NOMO-1 (cell line): Measurements from ENCODE around the gene DISC1.

Experiments
- DNase-seq, 2 experiments: peaks; one replicate each; lab custom pipeline; 2025; ENCODE audit not compliant: unreplicated experiment in 2 of 2; lab: John Stamatoyannopoulos, UW

Gene DISC1

GRCh38 chr1:231971397-231972110, 345.0 kb downstream of the DISC1 start:
- DNase-seq, result peak; percentile 19 to 69

- DNase-seq, result no peak
Observed at GRCh38 chr1:231972111-231972445, 345.5 kb downstream of the DISC1 start.

GRCh38 chr1:231973830-231974229, 347.2 kb downstream of the DISC1 start:
- DNase-seq, result no peak

GRCh38 chr1:231976231-231976630, 349.6 kb downstream of the DISC1 start:
- no peak for DNase-seq

GRCh38 chr1:231981675-231982074, 355.1 kb downstream of the DISC1 start:
- DNase-seq, result no peak

- DNase-seq, result no peak
Observed at GRCh38 chr1:231982871-231983587, 356.4 kb downstream of the DISC1 start.

- no peak for DNase-seq
Observed at GRCh38 chr1:231983588-231984193, 357.1 kb downstream of the DISC1 start.

- DNase-seq, result no peak
Observed at GRCh38 chr1:231985296-231986023, 358.9 kb downstream of the DISC1 start.

- no peak for DNase-seq
Observed at GRCh38 chr1:231986631-231987336, 360.2 kb downstream of the DISC1 start.

- no peak for DNase-seq
Observed at GRCh38 chr1:231990388-231990787, 363.8 kb downstream of the DISC1 start.

GRCh38 chr1:231991231-231991630, 364.6 kb downstream of the DISC1 start:
- DNase-seq, result no peak

- DNase-seq, result no peak
Observed at GRCh38 chr1:231993968-231994455, 367.4 kb downstream of the DISC1 start.

- DNase-seq, result no peak
Observed at GRCh38 chr1:231998791-231999190, 372.2 kb downstream of the DISC1 start.

- DNase-seq, result no peak
Observed at GRCh38 chr1:232005300-232005699, 378.7 kb downstream of the DISC1 start.

GRCh38 chr1:232009741-232010140, 383.2 kb downstream of the DISC1 start:
- no peak for DNase-seq

- DNase-seq, result no peak
Observed at GRCh38 chr1:232011961-232012360, 385.4 kb downstream of the DISC1 start.

- DNase-seq, result peak in 1 of 2 experiments; percentile 3
Observed at GRCh38 chr1:232012773-232013386, 386.3 kb downstream of the DISC1 start.

- DNase-seq, result no peak
Observed at GRCh38 chr1:232014941-232015340, 388.4 kb downstream of the DISC1 start.

GRCh38 chr1:232016616-232017015, 390.0 kb downstream of the DISC1 start:
- DNase-seq, result no peak

GRCh38 chr1:232017057-232017456, 390.5 kb downstream of the DISC1 start:
- DNase-seq, result no peak
